ENCODE data around the gene FNIP2. TPM values are rescaled to one million over a fixed set of nuclear protein-coding genes. Genes with fewer than 3 reads are reported as not detected.

The FNIP2 gene
- total RNA-seq, 2 donors from 2014 or later, result 8.6 to 11.5 TPM

DNA sequence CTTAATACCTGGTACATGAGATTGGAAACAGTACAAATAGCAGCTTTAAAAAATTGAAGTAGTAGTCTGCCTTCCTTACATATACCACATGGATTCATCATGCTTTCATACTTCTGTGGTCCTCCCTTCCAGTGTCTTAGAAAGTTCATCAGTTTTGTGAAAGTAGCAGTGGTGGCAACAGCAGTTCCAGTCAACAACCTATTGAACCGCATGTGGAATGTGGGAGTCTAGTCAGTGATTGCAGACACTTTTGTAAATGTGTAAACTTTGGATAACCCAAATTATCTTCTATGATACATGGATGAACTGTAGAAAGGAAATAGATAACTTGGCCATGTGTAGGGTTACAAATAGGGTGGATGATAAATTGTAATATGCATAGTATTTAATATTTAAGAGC lies 34.1 kb downstream of the FNIP2 start:
- Histone ChIP-seq H3K9ac (ENCODE audit: extremely low read depth, low read length, poor library complexity, severe bottlenecking) (no peak overlapping the region), H3K9me3 (ENCODE audit: control insufficient read depth, low read length) (no peaks in the 10 kb centered on the region), H3K27ac (ENCODE audit: low read depth, low read length) (no peak overlapping the region), H3K27me3 (ENCODE audit: control insufficient read depth, insufficient read depth, low read length, poor library complexity, severe bottlenecking) (peaks cover 22% of the 10 kb centered on the region), H3K4me3 (ENCODE audit: low read length) (no peak overlapping the region), H3K36me3 (ENCODE audit: control insufficient read depth, insufficient read depth, low read length) (no peaks in the 10 kb centered on the region), H3K4me1 (ENCODE audit: control insufficient read depth, insufficient read depth, low read length) (peaks cover 12% of the 10 kb centered on the region)
- H3K36me3 Mint-ChIP-seq (ENCODE audit: low read depth), result no peaks in the 10 kb centered on the region
- no peak overlapping the region for H3K4me3 Mint-ChIP-seq
- H3K9me3 Mint-ChIP-seq, result no peaks in the 10 kb centered on the region
- DNase-seq, result no peak
- 91 to 100% methylated on average over 1 of the region's 1 CpG for WGBS, 2 experiments (ENCODE audit: insufficient coverage in 1 of 2, insufficient read length in 1 of 2)
- H3K27ac Mint-ChIP-seq, result no peak overlapping the region
- peaks cover 22% of the 10 kb centered on the region for H3K4me1 Mint-ChIP-seq
- no peak for TF ChIP-seq CTCF (conservative IDR thresholded peaks at IDR 0.05)
- H3K27me3 Mint-ChIP-seq (ENCODE audit: insufficient read depth), result peaks cover 19% of the 10 kb centered on the region

GRCh38 chr4:158805635-158806471 lies 37.0 kb downstream of the FNIP2 start:
- Histone ChIP-seq H3K9me3 (ENCODE audit: control insufficient read depth, low read length) (no peaks in the 10 kb centered on the region), H3K27ac (ENCODE audit: low read depth, low read length) (no peak overlapping the region), H3K27me3 (ENCODE audit: control insufficient read depth, insufficient read depth, low read length, poor library complexity, severe bottlenecking) (peaks cover 48% of the 10 kb centered on the region), H3K9ac (ENCODE audit: extremely low read depth, low read length, poor library complexity, severe bottlenecking) (no peak overlapping the region), H3K4me3 (ENCODE audit: low read length) (no peak overlapping the region), H3K36me3 (ENCODE audit: control insufficient read depth, insufficient read depth, low read length) (no peaks in the 10 kb centered on the region), H3K4me1 (ENCODE audit: control insufficient read depth, insufficient read depth, low read length) (peaks cover 5% of the 10 kb centered on the region)
- Mint-ChIP-seq H3K27ac (no peak overlapping the region), H3K4me3 (no peak overlapping the region), H3K36me3 (ENCODE audit: low read depth) (no peaks in the 10 kb centered on the region), H3K27me3 (ENCODE audit: insufficient read depth) (peaks cover 37% of the 10 kb centered on the region), H3K9me3 (no peaks in the 10 kb centered on the region), H3K4me1 (peaks cover 23% of the 10 kb centered on the region)
- no peak for DNase-seq
- no peak for TF ChIP-seq CTCF (conservative IDR thresholded peaks at IDR 0.05)
- WGBS, 2 experiments (ENCODE audit: insufficient coverage in 1 of 2, insufficient read length in 1 of 2), result 94 to 96% methylated on average over 9 to 10 of the region's 10 CpGs

GRCh38 chr4:158807691-158808090 lies 38.9 kb downstream of the FNIP2 start:
- Histone ChIP-seq H3K9me3 (ENCODE audit: control insufficient read depth, low read length) (no peaks in the 10 kb centered on the region), H3K4me1 (ENCODE audit: control insufficient read depth, insufficient read depth, low read length) (peaks cover 5% of the 10 kb centered on the region), H3K27ac (ENCODE audit: low read depth, low read length) (no peak overlapping the region), H3K4me3 (ENCODE audit: low read length) (no peak overlapping the region), H3K9ac (ENCODE audit: extremely low read depth, low read length, poor library complexity, severe bottlenecking) (no peak overlapping the region), H3K36me3 (ENCODE audit: control insufficient read depth, insufficient read depth, low read length) (no peaks in the 10 kb centered on the region), H3K27me3 (ENCODE audit: control insufficient read depth, insufficient read depth, low read length, poor library complexity, severe bottlenecking) (peaks cover 42% of the 10 kb centered on the region)
- Mint-ChIP-seq H3K4me1 (peaks cover 18% of the 10 kb centered on the region), H3K4me3 (no peak overlapping the region), H3K27ac (no peak overlapping the region), H3K36me3 (ENCODE audit: low read depth) (no peaks in the 10 kb centered on the region), H3K9me3 (no peaks in the 10 kb centered on the region), H3K27me3 (ENCODE audit: insufficient read depth) (peaks cover 32% of the 10 kb centered on the region)
- no peak for DNase-seq
- WGBS, 2 experiments (ENCODE audit: insufficient coverage in 1 of 2, insufficient read length in 1 of 2), result 41 to 73% methylated on average over 2 to 3 of the region's 3 CpGs
- no peak for TF ChIP-seq CTCF (conservative IDR thresholded peaks at IDR 0.05)

Measured in endodermal cell (in vitro differentiated cells).